Cardiac muscle cell (in vitro differentiated cells and primary cell): Measurements from ENCODE around the gene ZAR1L. TPM values are rescaled to one million over a fixed set of nuclear protein-coding genes. Genes with fewer than 3 reads are reported as not detected.

Experiments
- DNase-seq, 2 donors: peaks; one replicate each; pipeline versions ENCODE4 v3.0.0 to v3.0.0-alpha.2; 2010 to 2017; ENCODE audit warnings: low read depth in 1 of 2, low spot score in 1 of 2
- H3K27ac ChIP-seq: fragments of 200-600 bp; sonication (generic); 2 replicates; pipeline ENCODE4 v1.5.1; 2016
- H3K27me3 ChIP-seq: fragments of 200-600 bp; sonication (generic); 2 replicates; pipeline ENCODE4 v1.6.0; 2016; ENCODE audit warnings: control low read depth
- H3K36me3 ChIP-seq: fragments of 200-600 bp; sonication (generic); 2 replicates; pipeline ENCODE4 v1.5.1; 2016; ENCODE audit warnings: control low read depth
- H3K4me1 ChIP-seq: fragments of 200-600 bp; sonication (generic); 2 replicates; pipeline ENCODE4 v1.8.1; 2017; ENCODE audit warnings: low read depth, mild to moderate bottlenecking, mixed run types
- H3K4me3 ChIP-seq: fragments of 200-600 bp; sonication (generic); 2 replicates; pipeline ENCODE4 v1.5.1; 2016; ENCODE audit warnings: mild to moderate bottlenecking
- H3K9me3 ChIP-seq: fragments of 200-600 bp; sonication (generic); 2 replicates; pipeline ENCODE4 v1.5.1; 2017; ENCODE audit warnings: low read depth, mild to moderate bottlenecking, control low read depth
- CTCF ChIP-seq: IDR thresholded peaks from 2 replicates; pipeline ENCODE4 v1.5.1; 2012; ENCODE audit warnings: low read depth, mild to moderate bottlenecking, low read length
- polyA plus RNA-seq: library from polyadenylated mRNA; unstranded; fragments of >200 nt; fragmentation: Nextera tagmentation; extraction: Ambion mirVana; gene quantifications from 2 replicates; pipeline ENCODE4 v1.2.1, GENCODE V29; 2016
- total RNA-seq: library from RNA; depleted of rRNA; stranded (reverse); fragments of >200 nt; gene quantifications from 2 replicates; pipeline ENCODE4 v1.2.3, GENCODE V29; 2016

The ZAR1L gene
- total and polyA plus RNA-seq, 2 experiments from 2014 or later, result not detected

GRCh38 chr13:32255724-32256109, 59.4 kb downstream of the ZAR1L start:
- Histone ChIP-seq H3K9me3 (no peaks in the 10 kb centered on the region), H3K4me1 (peaks cover 11% of the 10 kb centered on the region), H3K27me3 (no peaks in the 10 kb centered on the region), H3K36me3 (no peaks in the 10 kb centered on the region), H3K27ac (no peak overlapping the region), H3K4me3 (no peak overlapping the region)
- DNase-seq, result peak in 1 of 2 donors; percentile 49
- TF ChIP-seq CTCF, result no peak

- no peaks in the 10 kb centered on the region for H3K9me3 ChIP-seq
These were observed 60.0 kb downstream of the ZAR1L start for GRCh38 chr13:32254916-32255723.

GRCh38 chr13:32254416-32254815, 60.7 kb downstream of the ZAR1L start:
- Histone ChIP-seq H3K27me3 (no peaks in the 10 kb centered on the region), H3K4me1 (peaks cover 6% of the 10 kb centered on the region), H3K36me3 (no peaks in the 10 kb centered on the region), H3K27ac (no peak overlapping the region), H3K9me3 (no peaks in the 10 kb centered on the region), H3K4me3 (no peak overlapping the region)
- TF ChIP-seq CTCF, result no peak
- peak in 1 of 2 donors; percentile 20 for DNase-seq

More at GRCh38 chr13:32254916-32255723, 60.0 kb downstream of the ZAR1L start:
- Histone ChIP-seq H3K4me1 (peaks cover 11% of the 10 kb centered on the region), H3K4me3 (no peak overlapping the region), H3K36me3 (no peaks in the 10 kb centered on the region), H3K27me3 (no peaks in the 10 kb centered on the region), H3K27ac (no peak overlapping the region)
- no peak for DNase-seq
- TF ChIP-seq CTCF, result no peak

- no peaks in the 10 kb centered on the region for H3K36me3 ChIP-seq
- H3K27me3 ChIP-seq, result no peaks in the 10 kb centered on the region
- peaks cover 4% of the 10 kb centered on the region for H3K4me1 ChIP-seq
- no peaks in the 10 kb centered on the region for H3K9me3 ChIP-seq
- no peak overlapping the region for H3K27ac ChIP-seq
- TF ChIP-seq CTCF, result no peak
- H3K4me3 ChIP-seq, result no peak overlapping the region
- DNase-seq, result no peak
These were observed 61.2 kb downstream of the ZAR1L start for GRCh38 chr13:32253911-32254399.

Other genes starting within 250 kb of the ZAR1L start
- gene BRCA2, start 145 bp upstream of the ZAR1L start, total RNA-seq, result 1.8 and 5.2 TPM in 2 replicates
- 3.3 and 3.6 TPM in 2 replicates for gene BRCA2, start 145 bp upstream of the ZAR1L start, polyA plus RNA-seq
- 2.9 and 8.9 TPM in 2 replicates for gene N4BP2L1, start 112.8 kb upstream of the ZAR1L start, total RNA-seq
- gene N4BP2L1, start 112.8 kb upstream of the ZAR1L start, polyA plus RNA-seq, result 2.0 and 8.7 TPM in 2 replicates
- gene N4BP2L2, start 223.4 kb upstream of the ZAR1L start, total RNA-seq, result 34.6 and 137 TPM in 2 replicates
- gene N4BP2L2, start 223.4 kb upstream of the ZAR1L start, polyA plus RNA-seq, result 96.8 and 136 TPM in 2 replicates